Stimulated activated CD8-positive, alpha-beta memory T cell treated with anti-CD3 and anti-CD28 coated beads, Interleukin-15, amount 100 ng/mL, for 24 hours (primary cell): ENCODE data around the gene WWP2.

ENCODE experiments used
- DNase-seq: peaks from one replicate; pipeline ENCODE4 v3.0.0-alpha.2; 2020; ENCODE audit warnings: low read depth

Gene WWP2

GRCh38 chr16:69927056-69927757 is 165.1 kb downstream of the WWP2 start:
- DNase-seq = no peak

GRCh38 chr16:69928856-69929400 is 166.8 kb downstream of the WWP2 start:
- DNase-seq = no peak

DNA sequence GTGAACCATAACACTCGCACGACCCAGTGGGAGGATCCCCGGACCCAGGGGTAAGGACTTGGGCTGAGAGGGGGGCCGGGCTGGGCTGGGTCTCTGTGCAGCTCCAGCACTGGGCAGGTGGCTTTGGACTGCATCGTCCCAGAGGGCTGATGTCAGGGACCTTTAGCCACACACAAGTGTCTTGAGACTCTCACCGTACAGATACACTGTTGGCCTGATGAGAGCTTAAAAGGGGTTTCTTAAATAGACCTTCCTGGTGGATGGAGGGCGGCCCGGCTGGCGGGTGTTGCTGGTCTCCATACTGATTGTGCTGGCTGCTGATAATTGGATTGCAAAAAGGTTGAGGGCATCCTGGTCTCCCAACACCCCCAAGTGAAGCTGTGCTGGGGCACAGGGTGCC is 167.3 kb downstream of the WWP2 start:
- DNase-seq = no peak

DNA sequence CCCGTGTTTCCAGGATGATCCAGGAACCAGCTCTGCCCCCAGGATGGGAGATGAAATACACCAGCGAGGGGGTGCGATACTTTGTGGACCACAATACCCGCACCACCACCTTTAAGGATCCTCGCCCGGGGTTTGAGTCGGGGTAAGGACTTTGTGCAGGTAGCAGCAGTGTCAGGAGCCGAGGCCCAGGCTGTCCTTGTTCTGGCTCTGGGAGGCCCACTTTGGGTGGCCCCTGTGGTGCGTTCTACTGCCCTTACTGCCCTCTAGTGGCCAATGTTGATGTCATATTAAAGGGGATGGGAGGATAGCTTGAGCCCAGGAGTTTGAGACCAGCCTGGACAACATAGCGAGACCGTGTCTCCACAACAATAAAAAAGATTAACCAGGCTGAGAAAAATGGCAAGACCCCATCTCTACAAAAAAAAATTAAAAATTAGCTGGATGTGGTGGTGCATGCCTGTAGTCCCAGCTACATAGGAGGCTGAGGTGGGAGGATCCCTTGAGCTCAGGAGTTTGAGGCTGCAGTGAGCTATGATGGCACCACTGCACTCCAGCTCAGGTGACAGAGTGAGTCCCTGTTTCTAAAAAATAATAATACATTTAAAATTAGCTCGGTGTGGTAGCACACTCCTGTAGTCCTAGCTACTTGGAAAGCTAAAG is 168.1 kb downstream of the WWP2 start:
- no peak for DNase-seq

GRCh38 chr16:69931631-69932030 is 169.5 kb downstream of the WWP2 start:
- no peak for DNase-seq

DNA sequence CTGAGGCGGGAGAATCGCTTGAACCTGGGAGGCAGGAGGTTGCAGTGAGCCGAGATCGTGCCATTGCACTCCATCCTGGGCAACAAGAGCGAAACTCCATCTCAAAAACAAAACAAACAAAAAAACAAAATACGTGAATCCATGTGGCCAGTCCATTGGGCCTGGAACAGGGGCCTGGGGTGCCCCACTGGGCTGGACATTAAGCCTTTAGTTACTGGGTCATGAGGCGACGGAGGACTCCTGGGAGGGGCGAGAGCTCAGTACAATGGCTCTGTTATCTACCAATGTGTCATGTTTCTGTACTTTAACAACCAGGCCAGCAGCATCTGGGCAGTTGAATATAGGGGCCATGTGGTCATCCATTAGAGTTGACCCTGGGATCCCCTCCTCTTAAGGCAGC is 170.1 kb downstream of the WWP2 start:
- no peak for DNase-seq

DNA sequence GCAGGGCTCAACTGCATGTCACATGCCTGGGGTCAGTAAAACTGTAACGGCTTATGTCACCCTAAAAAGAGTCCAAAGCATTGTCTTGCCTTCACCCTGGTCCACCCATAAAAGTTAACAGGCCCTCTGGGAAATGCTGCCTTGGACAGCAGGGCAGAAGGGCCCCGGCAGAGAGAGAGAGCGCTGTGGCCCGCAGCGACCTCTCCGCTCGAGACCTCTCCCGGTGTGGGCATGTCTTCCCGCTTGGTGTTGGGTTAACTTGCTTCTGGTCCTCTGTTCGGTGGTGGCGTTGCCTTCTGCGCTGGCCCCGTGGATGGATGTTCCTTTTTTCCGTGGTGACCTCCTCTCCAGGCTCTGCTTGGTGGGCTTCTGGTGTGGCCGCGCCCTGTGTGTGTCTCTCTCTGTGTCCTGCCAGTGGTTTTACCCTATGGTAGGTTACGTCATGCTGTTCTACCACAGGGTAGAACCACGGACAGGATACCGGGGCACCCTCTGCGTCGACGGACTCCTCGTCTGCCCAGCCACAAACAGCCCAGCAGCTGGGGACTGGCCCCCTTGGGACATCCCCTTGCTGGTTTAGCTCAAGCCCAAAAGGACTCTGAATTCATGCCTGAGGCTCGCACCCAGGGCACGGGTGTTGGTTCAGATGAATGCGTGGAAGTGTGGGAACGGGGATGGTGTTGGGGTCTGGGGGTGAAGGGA is 170.7 kb downstream of the WWP2 start:
- no peak for DNase-seq

- no peak for DNase-seq
These were observed 171.9 kb downstream of the WWP2 start for GRCh38 chr16:69934044-69934443.

DNA sequence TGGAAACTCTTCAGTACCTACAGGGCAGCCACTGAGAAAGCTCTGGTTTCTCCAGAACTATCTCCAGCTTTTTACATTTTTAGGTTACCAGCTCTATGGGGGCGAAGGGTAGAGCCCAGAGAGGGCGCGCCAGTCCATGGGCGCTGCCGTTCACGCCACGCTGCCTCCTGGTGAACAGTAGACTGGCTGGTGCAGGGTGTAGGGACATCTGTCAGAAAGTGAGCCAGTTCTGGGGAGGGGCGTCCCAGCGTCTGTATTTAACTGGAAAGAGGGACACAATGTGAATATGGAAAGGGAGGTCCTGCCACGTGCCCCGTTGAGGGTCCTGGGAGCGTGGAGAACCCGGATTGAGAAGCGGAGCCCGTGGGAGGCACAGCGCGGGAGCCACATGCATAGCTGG is 172.6 kb downstream of the WWP2 start:
- DNase-seq = no peak

DNA sequence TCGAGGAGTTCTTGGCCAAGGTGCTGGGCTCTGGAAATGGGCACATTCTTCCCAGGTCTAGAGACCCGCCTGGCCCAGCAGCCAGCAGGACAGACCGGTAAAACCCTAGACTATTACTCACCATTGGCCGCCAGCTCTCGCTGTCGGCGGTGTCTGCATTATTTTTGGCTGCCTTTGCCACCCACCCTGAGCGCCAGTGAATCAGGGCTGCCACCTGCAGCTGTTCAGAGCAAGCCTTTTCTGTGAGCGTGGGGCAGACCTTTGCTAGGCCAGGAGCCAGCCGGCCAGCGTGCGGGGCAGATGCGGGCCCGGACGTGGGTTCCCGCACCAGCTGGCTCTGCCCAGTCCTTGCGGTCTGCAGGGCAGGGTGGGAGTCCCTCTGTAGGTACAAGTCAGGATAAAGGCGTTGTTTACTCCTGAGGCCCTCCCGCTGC is 173.2 kb downstream of the WWP2 start:
- no peak for DNase-seq

- DNase-seq = no peak
These were observed 173.6 kb downstream of the WWP2 start for GRCh38 chr16:69935740-69936139.

DNA sequence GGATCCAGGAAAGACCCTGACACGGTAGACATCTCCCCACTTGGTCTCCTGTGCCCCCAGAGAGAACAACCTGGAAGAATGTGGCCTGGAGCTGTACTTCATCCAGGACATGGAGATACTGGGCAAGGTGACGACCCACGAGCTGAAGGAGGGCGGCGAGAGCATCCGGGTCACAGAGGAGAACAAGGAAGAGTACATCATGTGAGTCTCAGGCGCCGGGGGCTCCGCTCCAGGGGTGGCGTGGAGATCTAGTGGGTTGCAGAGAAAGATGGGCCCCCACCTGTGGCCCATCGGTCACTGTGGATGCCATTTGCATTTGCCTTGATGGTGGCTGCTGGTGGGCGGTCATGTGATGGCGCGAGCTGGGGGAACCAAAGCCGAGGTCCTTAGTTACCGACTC is 174.1 kb downstream of the WWP2 start:
- DNase-seq = no peak

DNA sequence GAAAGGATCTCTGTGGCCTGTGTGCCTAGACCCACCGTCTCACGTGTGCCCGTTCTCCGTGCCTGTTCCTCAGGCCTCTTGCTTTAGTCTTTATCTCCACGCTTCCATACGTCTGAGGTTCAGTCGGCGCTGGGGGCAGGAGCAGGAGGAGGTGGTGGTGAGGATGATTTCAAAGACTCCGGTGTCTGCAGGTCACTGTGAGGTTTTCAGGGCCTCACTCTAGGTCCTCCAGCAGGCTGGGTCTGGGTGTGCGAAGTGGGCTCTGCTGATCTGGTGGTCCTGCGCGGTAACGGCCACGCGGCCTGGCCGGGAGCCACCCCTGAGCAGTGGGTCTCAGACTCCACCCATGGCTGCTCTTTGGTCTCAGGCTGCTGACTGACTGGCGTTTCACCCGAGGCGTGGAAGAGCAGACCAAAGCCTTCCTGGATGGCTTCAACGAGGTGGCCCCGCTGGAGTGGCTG is 174.6 kb downstream of the WWP2 start:
- no peak for DNase-seq

- no peak for DNase-seq
These were observed 175.4 kb downstream of the WWP2 start for GRCh38 chr16:69937465-69937951.

DNA sequence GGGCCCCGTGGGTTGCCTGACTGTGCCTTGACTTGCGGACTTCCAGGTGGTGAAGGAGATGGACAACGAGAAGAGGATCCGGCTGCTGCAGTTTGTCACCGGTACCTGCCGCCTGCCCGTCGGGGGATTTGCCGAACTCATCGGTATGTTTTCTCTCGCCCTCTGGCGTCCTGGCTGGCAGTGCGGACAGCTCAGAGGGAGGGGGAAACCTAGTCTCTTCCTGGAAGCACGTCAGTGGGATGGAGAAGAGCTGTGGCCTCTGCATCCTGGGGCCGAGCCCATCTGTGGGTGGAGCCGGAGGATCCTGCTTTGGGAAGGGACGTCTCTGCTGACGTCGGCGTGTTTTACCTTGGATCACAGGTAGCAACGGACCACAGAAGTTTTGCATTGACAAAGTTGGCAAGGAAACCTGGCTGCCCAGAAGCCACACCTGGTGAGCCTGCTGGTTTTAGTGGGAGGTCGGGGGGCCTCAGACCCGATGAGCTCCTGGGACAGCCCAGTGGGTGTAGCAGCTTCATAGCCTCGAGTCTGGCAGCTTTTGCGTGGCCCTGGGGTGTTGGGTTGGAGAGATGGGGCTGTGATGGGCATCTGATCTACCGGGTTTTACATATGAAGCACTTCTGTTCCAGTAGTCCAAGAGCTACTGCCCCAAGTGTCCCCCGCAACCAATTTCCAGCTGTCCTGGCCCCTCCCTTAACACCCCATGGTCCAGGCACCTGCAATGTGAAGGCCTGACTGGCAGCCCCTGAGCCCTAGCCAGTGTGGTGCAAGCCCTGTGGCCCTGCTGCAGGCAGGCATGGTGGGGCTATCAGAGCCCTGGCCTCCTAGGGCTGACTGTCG is 177.1 kb downstream of the WWP2 start:
- no peak for DNase-seq

DNA sequence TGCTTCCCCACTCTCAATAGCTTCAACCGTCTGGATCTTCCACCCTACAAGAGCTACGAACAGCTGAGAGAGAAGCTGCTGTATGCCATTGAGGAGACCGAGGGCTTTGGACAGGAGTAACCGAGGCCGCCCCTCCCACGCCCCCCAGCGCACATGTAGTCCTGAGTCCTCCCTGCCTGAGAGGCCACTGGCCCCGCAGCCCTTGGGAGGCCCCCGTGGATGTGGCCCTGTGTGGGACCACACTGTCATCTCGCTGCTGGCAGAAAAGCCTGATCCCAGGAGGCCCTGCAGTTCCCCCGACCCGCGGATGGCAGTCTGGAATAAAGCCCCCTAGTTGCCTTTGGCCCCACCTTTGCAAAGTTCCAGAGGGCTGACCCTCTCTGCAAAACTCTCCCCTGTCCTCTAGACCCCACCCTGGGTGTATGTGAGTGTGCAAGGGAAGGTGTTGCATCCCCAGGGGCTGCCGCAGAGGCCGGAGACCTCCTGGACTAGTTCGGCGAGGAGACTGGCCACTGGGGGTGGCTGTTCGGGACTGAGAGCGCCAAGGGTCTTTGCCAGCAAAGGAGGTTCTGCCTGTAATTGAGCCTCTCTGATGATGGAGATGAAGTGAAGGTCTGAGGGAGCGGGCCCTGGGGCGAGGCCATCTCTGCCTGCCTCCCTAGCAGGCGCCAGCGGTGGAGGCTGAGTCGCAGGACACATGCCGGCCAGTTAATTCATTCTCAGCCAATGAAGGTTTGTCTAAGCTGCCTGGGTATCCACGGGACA is 177.9 kb downstream of the WWP2 start:
- no peak for DNase-seq

- no peak for DNase-seq
These were observed 178.5 kb downstream of the WWP2 start for GRCh38 chr16:69940676-69941075.

GRCh38 chr16:69941251-69942098 is 179.3 kb downstream of the WWP2 start:
- DNase-seq = no peak

DNA sequence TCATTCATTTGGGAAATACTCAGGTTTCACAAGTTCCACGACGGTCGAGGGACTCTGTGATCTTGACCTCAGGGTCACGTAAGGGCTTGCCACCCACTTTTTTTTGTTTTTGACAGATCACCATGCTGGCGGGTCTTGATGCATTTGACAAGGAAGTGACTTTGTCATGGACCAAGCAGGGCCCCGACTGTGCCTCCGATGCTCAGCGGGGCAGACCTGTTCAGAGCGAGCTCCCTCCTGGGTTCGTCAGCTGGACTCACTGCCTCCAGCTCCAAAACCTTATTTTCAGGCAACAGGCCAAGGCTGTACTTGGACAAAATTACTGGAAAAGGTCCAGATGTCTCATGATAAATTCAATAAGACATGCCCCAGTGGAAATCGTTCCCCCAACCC is 180.0 kb downstream of the WWP2 start:
- DNase-seq = no peak

GRCh38 chr16:69942627-69943170 is 180.6 kb downstream of the WWP2 start:
- no peak for DNase-seq
